Duodenal mucosa (tissue), 2 donors: ENCODE measurements around the gene MPL.

ENCODE experiments used
- H3K27ac ChIP-seq: one replicate; pipeline ENCODE4 v1.7.0; 2013; ENCODE audit warnings: low read depth, low read length
- H3K27me3 ChIP-seq, 2 donors: one replicate each; pipeline ENCODE4 v1.7.0; 2013; ENCODE audit warnings: low read length in 2 of 2, control low read depth in 1 of 2; ENCODE audit not compliant: insufficient read depth in 2 of 2, control insufficient read depth in 1 of 2
- H3K36me3 ChIP-seq, 2 donors: one replicate each; pipeline ENCODE4 v1.7.0; 2013; ENCODE audit warnings: low read length in 2 of 2, control low read depth in 1 of 2; ENCODE audit not compliant: insufficient read depth in 2 of 2, control insufficient read depth in 1 of 2
- H3K4me1 ChIP-seq, 2 donors: one replicate each; pipeline ENCODE4 v1.7.0; 2013; ENCODE audit warnings: low read length in 2 of 2, control low read depth in 1 of 2; ENCODE audit not compliant: insufficient read depth in 2 of 2, control insufficient read depth in 1 of 2
- H3K4me3 ChIP-seq, 2 donors: one replicate each; pipeline ENCODE4 v1.7.0; 2013; ENCODE audit warnings: low read length in 2 of 2, low read depth in 1 of 2
- H3K9ac ChIP-seq, 2 donors: one replicate each; pipeline ENCODE4 v1.7.0; 2013; ENCODE audit warnings: low read length in 2 of 2, low read depth in 1 of 2
- H3K9me3 ChIP-seq, 2 donors: one replicate each; pipeline ENCODE4 v1.7.0; 2013; ENCODE audit warnings: low read length in 2 of 2, control low read depth in 1 of 2; ENCODE audit not compliant: control insufficient read depth in 1 of 2

Gene MPL

DNA sequence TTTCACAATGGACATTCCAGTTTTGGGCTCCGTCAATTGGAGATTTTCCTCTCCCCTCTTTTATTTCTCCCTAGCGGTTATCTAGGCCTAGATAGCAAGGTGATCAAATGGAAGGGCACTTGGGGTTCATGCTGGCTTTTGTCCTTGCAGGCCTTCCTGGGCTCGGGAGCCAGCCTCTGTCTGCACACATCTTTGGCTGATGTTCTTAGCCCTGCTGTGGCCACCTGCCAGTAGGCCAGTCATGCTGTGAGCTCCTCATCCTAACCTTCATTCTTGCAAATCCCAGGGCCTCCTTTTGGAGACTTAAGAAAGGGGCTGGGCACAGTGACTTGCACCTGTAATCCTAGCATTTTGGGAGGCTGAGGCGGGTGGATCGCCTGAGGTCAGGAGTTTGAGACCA is 23.4 kb upstream of the MPL start:
- no peaks in the 10 kb centered on the region for H3K27me3 ChIP-seq
- H3K4me1 ChIP-seq: peaks cover 0 to 4% of the 10 kb centered on the region in 2 donors
- no peaks in the 10 kb centered on the region for H3K9me3 ChIP-seq
- no peak overlapping the region for H3K27ac ChIP-seq
- H3K9ac ChIP-seq: no peak overlapping the region
- H3K36me3 ChIP-seq: no peaks in the 10 kb centered on the region
- no peak overlapping the region for H3K4me3 ChIP-seq

DNA sequence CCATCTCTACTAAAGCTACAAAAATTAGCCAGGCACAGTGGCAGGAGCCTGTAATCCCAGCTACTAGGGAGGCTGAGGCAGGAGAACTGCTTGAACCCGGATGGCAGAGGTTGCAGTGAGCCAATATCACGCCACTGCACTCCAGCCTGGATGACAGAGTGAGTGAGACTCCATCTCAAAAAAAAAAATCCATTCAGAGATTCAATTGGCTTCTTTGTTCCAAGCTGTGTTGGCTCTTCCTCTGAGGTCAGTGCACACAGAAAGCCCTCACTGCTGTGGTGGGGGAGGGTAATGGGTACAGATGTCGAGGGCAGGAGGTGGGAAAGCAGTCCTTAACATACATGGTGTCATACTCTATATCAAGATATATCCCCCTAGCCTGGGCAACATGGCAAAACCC is 22.1 kb upstream of the MPL start:
- Histone ChIP-seq H3K9ac (no peak overlapping the region), H3K36me3 (no peaks in the 10 kb centered on the region), H3K27me3 (no peaks in the 10 kb centered on the region), H3K9me3 (no peaks in the 10 kb centered on the region), H3K27ac (no peak overlapping the region), H3K4me1 (peaks cover 0 to 4% of the 10 kb centered on the region in 2 donors), H3K4me3 (no peak overlapping the region)

DNA sequence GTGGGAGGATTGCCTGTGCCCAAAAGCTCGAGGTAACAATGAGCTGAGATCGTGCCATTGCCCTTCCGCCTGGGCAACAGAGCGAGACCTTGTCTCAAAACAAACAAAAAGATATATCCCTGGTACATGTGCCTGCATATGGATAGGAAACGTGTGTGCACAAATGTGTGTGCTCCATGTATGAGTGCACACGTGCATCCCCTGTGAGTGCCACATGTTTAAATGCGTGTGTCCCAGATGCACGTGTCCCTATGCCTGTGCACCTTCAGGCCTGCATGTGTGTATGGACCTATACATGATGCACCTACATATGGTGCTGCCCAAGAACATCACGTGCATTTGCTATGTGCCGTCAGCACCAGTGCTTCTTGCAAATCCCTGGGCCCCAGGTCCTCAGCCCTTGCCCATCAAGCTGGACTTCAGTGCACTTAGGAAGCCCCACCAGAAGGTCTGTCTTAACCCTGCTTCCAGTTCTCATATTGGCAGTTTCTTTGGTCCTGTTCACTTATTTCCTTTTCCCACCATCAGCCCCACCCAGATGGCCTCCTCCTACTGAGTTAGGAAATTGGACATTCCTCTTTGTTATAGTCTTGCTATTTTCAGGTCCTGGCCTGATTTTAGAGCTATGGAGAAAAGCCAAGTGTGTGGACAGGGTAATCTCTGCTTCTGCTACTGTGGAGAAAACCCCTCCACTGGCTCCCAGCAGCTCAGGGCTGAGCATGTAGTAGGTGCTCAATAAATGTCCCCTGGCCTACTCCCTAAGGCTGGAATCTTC is 21.5 kb upstream of the MPL start:
- H3K4me1 ChIP-seq: peaks cover 0 to 4% of the 10 kb centered on the region in 2 donors
- H3K9me3 ChIP-seq: no peaks in the 10 kb centered on the region
- H3K4me3 ChIP-seq: no peak overlapping the region
- no peaks in the 10 kb centered on the region for H3K36me3 ChIP-seq
- H3K27ac ChIP-seq: no peak overlapping the region
- no peaks in the 10 kb centered on the region for H3K27me3 ChIP-seq
- H3K9ac ChIP-seq: no peak overlapping the region

DNA sequence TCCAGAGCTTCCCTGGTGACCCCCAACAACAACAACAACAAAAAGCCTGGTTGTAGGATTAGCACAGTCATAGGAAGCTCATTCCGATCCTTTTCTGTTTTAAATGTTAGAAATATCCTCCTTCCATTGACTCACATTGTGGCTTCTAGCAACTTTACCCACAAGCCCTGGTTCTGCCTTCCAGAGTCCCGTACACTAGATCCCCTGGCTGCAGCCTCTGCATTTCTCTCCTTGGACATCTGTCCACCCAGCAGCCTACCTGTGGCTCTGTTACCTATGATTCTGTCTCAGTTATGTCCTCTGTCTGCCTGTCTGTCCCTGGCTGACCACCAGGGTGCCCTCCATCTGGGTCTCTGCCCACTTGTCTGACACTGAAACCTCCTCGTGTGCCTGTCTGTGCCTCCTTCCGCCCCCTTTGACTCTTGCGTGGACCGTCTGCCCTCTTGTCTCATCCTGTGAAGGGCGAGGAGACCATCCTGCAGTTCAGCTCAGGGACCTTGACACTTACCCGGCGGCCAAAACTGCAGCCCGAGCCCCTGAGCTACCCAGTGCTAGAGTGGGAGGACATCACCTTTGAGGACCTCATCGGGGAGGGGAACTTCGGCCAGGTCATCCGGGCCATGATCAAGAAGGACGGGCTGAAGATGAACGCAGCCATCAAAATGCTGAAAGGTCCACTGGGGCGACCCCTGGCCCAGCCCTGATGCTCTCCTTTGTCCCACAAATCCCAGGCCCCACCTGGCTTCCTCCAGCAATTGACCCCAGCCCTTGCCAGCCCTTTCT is 20.7 kb upstream of the MPL start:
- H3K9ac ChIP-seq: no peak overlapping the region
- no peak overlapping the region for H3K4me3 ChIP-seq
- H3K9me3 ChIP-seq: no peaks in the 10 kb centered on the region
- H3K27ac ChIP-seq: no peak overlapping the region
- H3K36me3 ChIP-seq: no peaks in the 10 kb centered on the region
- H3K4me1 ChIP-seq: peaks cover 0 to 4% of the 10 kb centered on the region in 2 donors
- no peaks in the 10 kb centered on the region for H3K27me3 ChIP-seq

DNA sequence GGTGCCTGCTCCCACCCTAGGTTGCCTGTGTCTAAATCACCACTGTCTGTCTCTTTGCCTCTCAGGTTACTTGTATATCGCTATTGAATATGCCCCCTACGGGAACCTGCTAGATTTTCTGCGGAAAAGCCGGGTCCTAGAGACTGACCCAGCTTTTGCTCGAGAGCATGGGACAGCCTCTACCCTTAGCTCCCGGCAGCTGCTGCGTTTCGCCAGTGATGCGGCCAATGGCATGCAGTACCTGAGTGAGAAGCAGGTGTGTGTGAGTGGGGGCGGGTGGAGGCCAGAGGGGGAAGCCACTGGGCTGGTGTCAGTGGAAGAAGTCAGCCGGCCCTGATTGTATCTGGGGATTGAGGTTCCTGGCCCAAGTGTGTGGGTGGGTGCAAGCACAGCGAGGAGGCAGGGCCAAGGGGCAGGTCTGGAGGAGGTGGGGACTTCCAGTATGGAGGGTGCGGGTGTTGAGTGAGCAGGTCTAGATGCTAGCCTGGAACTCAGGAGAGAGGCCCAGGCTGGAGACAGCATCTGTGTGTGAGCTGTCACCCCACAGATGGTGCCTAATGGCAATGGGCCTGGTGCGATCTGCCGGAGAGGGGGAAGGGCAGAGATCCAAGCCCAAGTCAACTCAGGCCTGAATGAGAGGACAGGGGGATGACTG is 19.7 kb upstream of the MPL start:
- Histone ChIP-seq H3K36me3 (no peaks in the 10 kb centered on the region), H3K4me1 (peaks cover 0 to 4% of the 10 kb centered on the region in 2 donors), H3K9me3 (no peaks in the 10 kb centered on the region), H3K4me3 (no peak overlapping the region), H3K27me3 (no peaks in the 10 kb centered on the region), H3K27ac (no peak overlapping the region), H3K9ac (no peak overlapping the region)

DNA sequence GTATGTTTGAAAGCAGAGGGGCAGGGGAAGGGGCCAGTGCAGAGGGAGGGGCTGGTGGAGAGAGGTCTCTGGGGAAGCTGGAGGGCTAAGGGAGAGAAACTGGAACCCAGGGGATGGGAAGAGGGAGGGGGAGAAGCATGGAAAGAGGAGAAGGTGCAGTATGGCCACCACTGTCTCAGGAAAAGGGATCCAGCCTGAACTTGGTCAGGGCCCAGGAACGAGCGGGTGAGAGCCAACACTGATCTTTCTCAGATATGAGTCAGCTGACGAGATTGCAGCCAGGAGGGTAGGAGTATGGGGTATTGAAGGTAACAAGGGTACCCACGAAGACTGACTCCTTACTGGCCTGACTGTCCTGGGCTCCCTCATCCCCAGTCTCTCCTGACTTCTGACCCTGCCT is 18.8 kb upstream of the MPL start:
- Histone ChIP-seq H3K9ac (no peak overlapping the region), H3K4me1 (no peaks in the 10 kb centered on the region), H3K27ac (no peak overlapping the region), H3K27me3 (no peaks in the 10 kb centered on the region), H3K36me3 (no peaks in the 10 kb centered on the region), H3K9me3 (no peaks in the 10 kb centered on the region), H3K4me3 (no peak overlapping the region)

DNA sequence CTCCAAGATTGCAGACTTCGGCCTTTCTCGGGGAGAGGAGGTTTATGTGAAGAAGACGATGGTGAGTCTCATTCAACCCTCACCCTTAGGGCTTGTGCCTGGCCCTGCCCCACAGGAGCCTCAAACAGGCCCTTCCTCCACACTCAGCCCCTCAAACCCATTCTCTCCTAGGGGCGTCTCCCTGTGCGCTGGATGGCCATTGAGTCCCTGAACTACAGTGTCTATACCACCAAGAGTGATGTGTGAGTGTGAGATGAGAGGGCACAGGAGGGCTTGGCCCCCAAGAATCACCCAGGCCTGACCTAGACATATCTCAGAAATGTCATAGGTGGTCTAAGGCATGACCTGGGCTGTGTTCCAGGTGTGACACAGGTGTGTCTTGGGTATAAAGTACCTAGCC is 18.3 kb upstream of the MPL start:
- Histone ChIP-seq H3K4me3 (no peak overlapping the region), H3K36me3 (no peaks in the 10 kb centered on the region), H3K9ac (no peak overlapping the region), H3K4me1 (no peaks in the 10 kb centered on the region), H3K9me3 (no peaks in the 10 kb centered on the region), H3K27ac (no peak overlapping the region), H3K27me3 (no peaks in the 10 kb centered on the region)

DNA sequence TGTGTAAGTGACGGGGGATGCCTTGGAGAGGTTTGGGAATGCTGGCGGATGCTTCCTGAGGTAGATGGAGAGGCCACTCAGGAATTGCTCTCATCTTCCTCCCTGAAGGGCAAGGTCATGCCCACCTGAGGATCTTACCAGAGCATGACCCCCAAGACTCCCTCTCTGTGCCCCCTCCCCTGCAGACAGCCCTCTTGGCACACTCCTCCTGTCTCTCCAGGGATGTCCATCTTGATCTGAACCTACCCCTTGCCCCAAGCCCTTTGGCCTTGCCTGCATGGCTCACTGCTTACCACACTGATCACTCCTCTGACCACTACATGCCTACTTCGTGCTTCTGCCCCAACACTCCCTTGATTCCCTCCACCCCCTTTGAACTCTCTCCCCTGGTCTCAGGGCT is 17.9 kb upstream of the MPL start:
- no peak overlapping the region for H3K9ac ChIP-seq
- H3K27me3 ChIP-seq: no peaks in the 10 kb centered on the region
- no peak overlapping the region for H3K4me3 ChIP-seq
- H3K27ac ChIP-seq: no peak overlapping the region
- H3K9me3 ChIP-seq: no peaks in the 10 kb centered on the region
- H3K36me3 ChIP-seq: no peaks in the 10 kb centered on the region
- no peaks in the 10 kb centered on the region for H3K4me1 ChIP-seq

DNA sequence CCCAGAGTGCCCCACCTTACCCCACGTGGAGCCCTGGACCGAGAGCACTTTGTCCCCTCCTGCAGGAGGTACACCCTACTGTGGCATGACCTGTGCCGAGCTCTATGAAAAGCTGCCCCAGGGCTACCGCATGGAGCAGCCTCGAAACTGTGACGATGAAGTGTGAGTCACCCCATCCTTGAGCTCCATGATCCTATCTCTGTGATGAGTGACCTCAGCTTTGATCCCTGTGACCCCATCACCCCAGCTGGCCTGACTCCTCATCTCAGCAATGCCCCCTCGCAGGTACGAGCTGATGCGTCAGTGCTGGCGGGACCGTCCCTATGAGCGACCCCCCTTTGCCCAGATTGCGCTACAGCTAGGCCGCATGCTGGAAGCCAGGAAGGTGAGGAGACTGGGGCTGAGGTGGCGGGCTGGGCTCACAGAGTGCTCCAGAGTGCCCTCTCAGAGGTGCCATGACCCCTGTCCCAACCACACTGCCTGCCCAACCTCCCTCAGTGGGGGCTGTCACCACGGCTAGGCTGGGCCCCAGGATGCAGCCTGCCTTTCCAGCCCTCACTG is 16.2 kb upstream of the MPL start:
- Histone ChIP-seq H3K27me3 (no peaks in the 10 kb centered on the region), H3K4me1 (no peaks in the 10 kb centered on the region), H3K27ac (no peak overlapping the region), H3K4me3 (no peak overlapping the region), H3K36me3 (no peaks in the 10 kb centered on the region), H3K9ac (no peak overlapping the region), H3K9me3 (no peaks in the 10 kb centered on the region)

DNA sequence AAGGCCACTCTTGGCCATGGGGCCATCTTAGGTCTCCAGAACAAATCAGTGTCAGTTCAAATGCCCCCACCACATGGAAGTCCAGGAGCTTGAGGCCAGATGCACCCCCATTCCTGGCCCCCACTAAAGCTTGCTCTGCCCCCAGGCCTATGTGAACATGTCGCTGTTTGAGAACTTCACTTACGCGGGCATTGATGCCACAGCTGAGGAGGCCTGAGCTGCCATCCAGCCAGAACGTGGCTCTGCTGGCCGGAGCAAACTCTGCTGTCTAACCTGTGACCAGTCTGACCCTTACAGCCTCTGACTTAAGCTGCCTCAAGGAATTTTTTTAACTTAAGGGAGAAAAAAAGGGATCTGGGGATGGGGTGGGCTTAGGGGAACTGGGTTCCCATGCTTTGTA is 15.1 kb upstream of the MPL start:
- H3K27ac ChIP-seq: no peak overlapping the region
- no peaks in the 10 kb centered on the region for H3K36me3 ChIP-seq
- no peaks in the 10 kb centered on the region for H3K9me3 ChIP-seq
- no peak overlapping the region for H3K9ac ChIP-seq
- H3K4me3 ChIP-seq: no peak overlapping the region
- no peaks in the 10 kb centered on the region for H3K27me3 ChIP-seq
- no peaks in the 10 kb centered on the region for H3K4me1 ChIP-seq
